ENCODE results near the gene NCK2. TPM values are rescaled to one million over a fixed set of nuclear protein-coding genes. Genes with fewer than 3 reads are reported as not detected.

NCK2 gene
- total and polyA plus RNA-seq, 2 of the 13 experiments (the other 11 are each of a cell fraction or from before 2014, with no cell fraction given) = 14.8 to 23.5 TPM

GRCh38 chr2:105800036-105800713 is 55.5 kb downstream of the NCK2 start (continued):
- TF ChIP-seq ZMYM4 (CRISPR knock-in tag; IDR thresholded peaks at IDR 0.05) = peak; percentile 46; the same call in 1 of the 2 replicates
- 0 out of 2 replicates have a peak, but pooled peaks have one; percentile 6 for TF ChIP-seq ZFX (CRISPR knock-in tag; IDR thresholded peaks at IDR 0.05; ENCODE audit: low read depth)
- no peak; the same call in 1 of the 2 replicates for TF ChIP-seq ARID4A (CRISPR knock-in tag; IDR thresholded peaks at IDR 0.05; ENCODE audit: borderline replicate concordance)
- no peak for TF ChIP-seq ZNF274 (CRISPR knock-in tag; IDR thresholded peaks at IDR 0.05)
- TF ChIP-seq HMG20A (CRISPR knock-in tag; IDR thresholded peaks at IDR 0.05; ENCODE audit: borderline replicate concordance) = 0 out of 2 replicates have a peak, but pooled peaks have one; percentile 20
- no peak for TF ChIP-seq CBX1 (IDR thresholded peaks at IDR 0.05; ENCODE audit: low read depth)
- no peak for TF ChIP-seq HMGXB3 (CRISPR knock-in tag; IDR thresholded peaks at IDR 0.05; ENCODE audit: borderline replicate concordance)
- TF ChIP-seq PAF1 (CRISPR knock-in tag; IDR thresholded peaks at IDR 0.05) = no peak
- TF ChIP-seq SP140L (CRISPR knock-in tag; IDR thresholded peaks at IDR 0.05; ENCODE audit: borderline replicate concordance) = no peak
- no peak for TF ChIP-seq FOXP1 (IDR thresholded peaks at IDR 0.05)
- TF ChIP-seq FOXP1 (CRISPR knock-in tag; IDR thresholded peaks at IDR 0.05) = peak; percentile 31; the same call in 1 of the 2 replicates
- no peak for TF ChIP-seq NFE2L1 (CRISPR knock-in tag; IDR thresholded peaks at IDR 0.05; ENCODE audit: borderline replicate concordance)
- peak; percentile 65 for TF ChIP-seq ARID5B (CRISPR knock-in tag; IDR thresholded peaks at IDR 0.05)
- TF ChIP-seq LCORL (IDR thresholded peaks at IDR 0.05) = no peak
- no peak for TF ChIP-seq LCORL (CRISPR knock-in tag; IDR thresholded peaks at IDR 0.05)
- TF ChIP-seq FOXA3 (CRISPR knock-in tag; IDR thresholded peaks at IDR 0.05) = 0 out of 2 replicates have a peak, but pooled peaks have one; percentile 24
- no peak for TF ChIP-seq IRX3 (CRISPR knock-in tag; IDR thresholded peaks at IDR 0.05; ENCODE audit: borderline replicate concordance, low read depth)
- no peak for TF ChIP-seq ZNF431 (CRISPR knock-in tag; IDR thresholded peaks at IDR 0.05; ENCODE audit: borderline replicate concordance, low read depth)

All from HepG2 (cell line).